Upper lobe of left lung (tissue), 4 donors: ENCODE measurements around the gene TMSB10.

Experiments
- CTCF ChIP-seq, 6 experiments: fragments of 450-650 bp in 4 of 6; fragments of 200-600 bp in 2 of 6; sonication (generic) in 2 of 6; IDR thresholded peaks; one replicate each; pipeline ENCODE4 v1.5.1; 2016 to 2019; ENCODE audit warnings: antibody characterized with exemption in 6 of 6
- EP300 ChIP-seq, 4 donors: sonication (generic); formaldehyde crosslinking; IDR thresholded peaks; one replicate each; pipeline ENCODE4 v1.5.1; 2017; ENCODE audit warnings: antibody characterized with exemption in 4 of 4, control low read depth in 2 of 4
- POLR2A ChIP-seq, 4 donors: fragments of 450-650 bp; IDR thresholded peaks; one replicate each; pipeline ENCODE4 v1.5.1; 2016 to 2017; ENCODE audit warnings: antibody characterized with exemption in 4 of 4, mild to moderate bottlenecking in 2 of 4
- POLR2AphosphoS5 ChIP-seq, 2 donors: sonication (generic); formaldehyde crosslinking; IDR thresholded peaks; one replicate each; pipeline ENCODE4 v1.5.1; 2017; ENCODE audit warnings: antibody characterized with exemption in 2 of 2

- TF ChIP-seq POLR2A (IDR thresholded peaks at IDR 0.05) (no peak), CTCF (IDR thresholded peaks at IDR 0.05) (no peak), POLR2AphosphoS5 (IDR thresholded peaks at IDR 0.05) (no peak), EP300 (IDR thresholded peaks at IDR 0.05) (no peak)
These were observed 8.9 kb downstream of the TMSB10 start for GRCh38 chr2:84914334-84914733.
